Stomach (tissue), 9 donors: ENCODE measurements around the gene LAMB1. TPM values are rescaled to one million over a fixed set of nuclear protein-coding genes. Genes with fewer than 3 reads are reported as not detected.
"Not testable (repeated sequence)": the region's sequence is repeated elsewhere in the genome, so short reads cannot be mapped to it uniquely, and the experiment has no call there.

Experiments used
- DNase-seq, 2 donors: peaks; one replicate each; pipeline versions ENCODE4 v3.0.0 to v3.0.0-alpha.2; 2013 to 2019
- H3K27ac ChIP-seq, 5 donors: fragments of 200-600 bp in 4 of 5; sonication (generic) in 4 of 5; one replicate each; pipeline ENCODE4 v1.5.1; 2013 to 2019; ENCODE audit warnings: mild to moderate bottlenecking in 1 of 5, moderate library complexity in 1 of 5
- H3K27me3 ChIP-seq, 3 donors: fragments of 200-600 bp; sonication (generic); one replicate each; pipeline ENCODE4 v1.5.1; 2017 to 2019; ENCODE audit warnings: mixed run types in 1 of 3
- H3K36me3 ChIP-seq, 4 donors: fragments of 200-600 bp; sonication (generic); 1 replicate in 3 of 4; 2 replicates in 1 of 4; pipeline ENCODE4 v1.5.1; 2016 to 2019
- H3K4me1 ChIP-seq, 4 donors: fragments of 200-600 bp; sonication (generic); one replicate each; pipeline ENCODE4 v1.5.1; 2016 to 2019
- H3K4me3 ChIP-seq, 4 donors: fragments of 200-600 bp; sonication (generic) in 3 of 4; one replicate each; pipeline ENCODE4 v1.5.1; 2016 to 2019; ENCODE audit warnings: mild to moderate bottlenecking in 1 of 4
- H3K9me3 ChIP-seq, 4 donors: fragments of 200-600 bp; sonication (generic); one replicate each; pipeline ENCODE4 v1.5.1; 2016 to 2019
- CTCF ChIP-seq, 7 experiments: fragments of 450-650 bp in 4 of 7; fragments of 200-600 bp in 3 of 7; sonication (generic) in 3 of 7; IDR thresholded peaks; one replicate each; pipeline ENCODE4 v1.5.1; 2016 to 2019; ENCODE audit warnings: antibody characterized with exemption in 7 of 7, control low read depth in 2 of 7, mild to moderate bottlenecking in 1 of 7
- EP300 ChIP-seq: sonication (generic); formaldehyde crosslinking; IDR thresholded peaks from one replicate; pipeline ENCODE4 v1.6.1; 2017; ENCODE audit warnings: antibody characterized with exemption
- POLR2A ChIP-seq, 4 donors: fragments of 450-650 bp; IDR thresholded peaks; one replicate each; pipeline ENCODE4 v1.6.1; 2016; ENCODE audit warnings: antibody characterized with exemption in 4 of 4, control low read depth in 2 of 4, mild to moderate bottlenecking in 1 of 4, moderate library complexity in 1 of 4
- POLR2AphosphoS5 ChIP-seq, 3 donors: sonication (generic); formaldehyde crosslinking; IDR thresholded peaks; one replicate each; pipeline ENCODE4 v1.6.1; 2016; ENCODE audit warnings: antibody characterized with exemption in 3 of 3
- WGBS, 5 donors: extraction: QIAGEN DNeasy Blood & Tissue Kit in 3 of 5; methylation state at CpG; one replicate each; pipeline versions ENCODE4 v1.1.5 to v1.1.7; 2013 to 2018; 5-methylcytosine and 5-hydroxymethylcytosine counted together
- intact Hi-C: fragments of 100-400 bp; cut with DNase I; formaldehyde crosslinking; loops from one replicate; pipeline ENCODE4 v1.15.1; 2023; ENCODE audit warnings: low total_unique reads
- polyA plus RNA-seq, 3 donors: library from polyadenylated mRNA; stranded (reverse); fragments of 200-250 nt; gene quantifications; one replicate each; pipeline ENCODE4 v1.2.3, GENCODE V29; 2013
- total RNA-seq, 5 donors: library from RNA; depleted of rRNA; stranded (reverse); fragments of >200 nt; gene quantifications; one replicate each; pipeline versions ENCODE4 v1.1.0 to v1.2.3, GENCODE V29; 2014 to 2016
- donor health status: healthy with polysubstance abuse.
- donor health status: Bipolar disorder and iron deficiency.
- donor health status: healthy.

The LAMB1 gene
- total and polyA plus RNA-seq, 8 donors: 50.0 to 399 (median 111) TPM

GRCh38 chr7:107957436-107957835 lies 45.5 kb downstream of the LAMB1 start:
- intact Hi-C loops: no loop called here
- no peak overlapping the region for H3K4me3 ChIP-seq
- H3K36me3 ChIP-seq: peaks cover 22 to 79% (median 71%) of the 10 kb centered on the region in 4 donors
- no peaks in the 10 kb centered on the region for H3K27me3 ChIP-seq
- no peak for DNase-seq
- no peaks in the 10 kb centered on the region for H3K9me3 ChIP-seq
- H3K27ac ChIP-seq: peak overlapping the region in 4 of 5 donors; percentile 58 to 76 (median 64)
- H3K4me1 ChIP-seq: peaks cover 0 to 55% (median 24%) of the 10 kb centered on the region in 4 donors
- WGBS, 5 donors: 67 to 88% (median 83%) methylated on average over 2 of the region's 2 CpGs
- TF ChIP-seq POLR2AphosphoS5 (IDR thresholded peaks at IDR 0.05): no peak
- TF ChIP-seq CTCF (IDR thresholded peaks at IDR 0.05): no peak

- H3K27ac ChIP-seq: peak overlapping the region in 4 of 5 donors; percentile 58 to 76 (median 64)
- WGBS, 5 donors: 95 to 99% (median 97%) methylated on average over 4 of the region's 4 CpGs
These were observed 46.0 kb downstream of the LAMB1 start for GRCh38 chr7:107956950-107957349.

GRCh38 chr7:107955394-107955793 lies 47.6 kb downstream of the LAMB1 start:
- Histone ChIP-seq H3K36me3 (peaks cover 22 to 78% (median 63%) of the 10 kb centered on the region in 4 donors), H3K27ac (no peak overlapping the region)

More at GRCh38 chr7:107956950-107957349, 46.0 kb downstream of the LAMB1 start:
- H3K4me1 ChIP-seq: peaks cover 0 to 59% (median 27%) of the 10 kb centered on the region in 4 donors
- intact Hi-C loops, H3K27me3 ChIP-seq, H3K9me3 ChIP-seq, DNase-seq, H3K4me3 ChIP-seq: not testable (repeated sequence)
- peaks cover 20 to 77% (median 69%) of the 10 kb centered on the region in 4 donors for H3K36me3 ChIP-seq

GRCh38 chr7:107953924-107954303 lies 49.0 kb downstream of the LAMB1 start:
- intact Hi-C loops: no loop called here
- H3K27ac ChIP-seq: no peak overlapping the region
- H3K9me3 ChIP-seq: no peaks in the 10 kb centered on the region
- DNase-seq: no peak
- peaks cover 20 to 56% (median 46%) of the 10 kb centered on the region in 4 donors for H3K4me1 ChIP-seq
- WGBS, 5 donors: 75 to 94% (median 87%) methylated on average over 2 of the region's 2 CpGs
- H3K4me3 ChIP-seq: no peak overlapping the region
- no peaks in the 10 kb centered on the region for H3K27me3 ChIP-seq
- H3K36me3 ChIP-seq: peaks cover 15 to 68% (median 52%) of the 10 kb centered on the region in 4 donors
- TF ChIP-seq POLR2AphosphoS5 (IDR thresholded peaks at IDR 0.05): no peak
- TF ChIP-seq EP300: no peak
- no peak for TF ChIP-seq POLR2A (IDR thresholded peaks at IDR 0.05)
- TF ChIP-seq CTCF (IDR thresholded peaks at IDR 0.05): no peak

More at GRCh38 chr7:107955394-107955793, 47.6 kb downstream of the LAMB1 start:
- Histone ChIP-seq H3K27me3 (no peaks in the 10 kb centered on the region), H3K4me3 (no peak overlapping the region), H3K4me1 (peaks cover 10 to 57% (median 38%) of the 10 kb centered on the region in 4 donors), H3K9me3 (no peaks in the 10 kb centered on the region)
- no peak for TF ChIP-seq EP300
- no peak for TF ChIP-seq POLR2A (IDR thresholded peaks at IDR 0.05)
- no peak for TF ChIP-seq CTCF (IDR thresholded peaks at IDR 0.05)
- TF ChIP-seq POLR2AphosphoS5 (IDR thresholded peaks at IDR 0.05): no peak
- intact Hi-C loops: no loop called here
- WGBS, 5 donors: 79 to 93% (median 89%) methylated on average over 5 of the region's 5 CpGs
- no peak for DNase-seq

- Histone ChIP-seq H3K9me3 (no peaks in the 10 kb centered on the region), H3K27ac (peak overlapping the region in 3 of 5 donors; percentile 17 to 56 (median 39)), H3K4me1 (peaks cover 20 to 60% (median 49%) of the 10 kb centered on the region in 4 donors), H3K27me3 (no peaks in the 10 kb centered on the region), H3K36me3 (peaks cover 15 to 71% (median 52%) of the 10 kb centered on the region in 4 donors), H3K4me3 (no peak overlapping the region)
- intact Hi-C loops: no loop called here
- WGBS, 5 donors: 69 to 78% (median 75%) methylated on average over 10 of the region's 10 CpGs
- TF ChIP-seq POLR2AphosphoS5 (IDR thresholded peaks at IDR 0.05) (no peak), EP300 (no peak), CTCF (IDR thresholded peaks at IDR 0.05) (no peak), POLR2A (IDR thresholded peaks at IDR 0.05) (no peak)
- no peak for DNase-seq
These were observed 49.6 kb downstream of the LAMB1 start for GRCh38 chr7:107953265-107953923.
